PC-3 (cell line): Measurements from ENCODE around the gene AKR1C2.

Experiments
- CTCF ChIP-seq: fragments of 300-600 bp; sonication (generic); conservative IDR thresholded peaks from 2 replicates; pipeline ENCODE4 v1.5.1; 2017; ENCODE audit warnings: antibody characterized with exemption, low read depth, mild to moderate bottlenecking, low read length
- EZH2 ChIP-seq: fragments of 300-600 bp; sonication (generic); IDR thresholded peaks from one replicate; pipeline ENCODE4 v1.6.1; 2017; ENCODE audit warnings: antibody characterized with exemption, mild to moderate bottlenecking, low read length; ENCODE audit not compliant: unreplicated experiment
- EZH2phosphoT487 ChIP-seq: fragments of 300-600 bp; sonication (generic); IDR thresholded peaks from 2 replicates; pipeline ENCODE4 v1.6.1; 2018; ENCODE audit warnings: mild to moderate bottlenecking, antibody characterized with exemption, low read length, borderline replicate concordance

GRCh38 chr10:5023177-5023805, 19.6 kb upstream of the AKR1C2 start:
- no peak for TF ChIP-seq CTCF
- no peak for TF ChIP-seq EZH2
- TF ChIP-seq EZH2phosphoT487, result no peak
